ENCODE data around the gene DOK6. TPM values are rescaled to one million over a fixed set of nuclear protein-coding genes. Genes with fewer than 3 reads are reported as not detected.

Gene DOK6
- total RNA-seq, 1 experiment from 2014 or later, result 0.45 TPM

DNA sequence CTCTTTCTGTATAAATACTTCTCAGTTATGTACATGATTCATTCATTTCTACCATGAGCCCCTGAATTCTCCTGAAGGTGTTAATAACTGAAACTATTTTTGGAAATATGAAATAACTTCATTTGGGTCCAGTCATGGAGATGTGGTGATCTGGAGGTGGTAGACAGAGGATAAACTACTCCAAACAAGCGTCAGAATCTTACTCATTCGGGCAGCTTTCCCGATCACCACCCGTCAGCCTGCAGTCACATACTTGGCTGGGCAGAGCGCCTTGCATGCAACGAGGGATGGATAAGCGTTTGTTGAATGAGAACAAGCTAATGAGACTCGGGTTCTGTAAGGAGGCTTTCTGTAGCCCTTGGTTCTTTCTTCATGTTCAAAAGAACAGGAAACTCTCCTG, 324.3 kb downstream of the DOK6 start:
- DNase-seq, result no peak

DNA sequence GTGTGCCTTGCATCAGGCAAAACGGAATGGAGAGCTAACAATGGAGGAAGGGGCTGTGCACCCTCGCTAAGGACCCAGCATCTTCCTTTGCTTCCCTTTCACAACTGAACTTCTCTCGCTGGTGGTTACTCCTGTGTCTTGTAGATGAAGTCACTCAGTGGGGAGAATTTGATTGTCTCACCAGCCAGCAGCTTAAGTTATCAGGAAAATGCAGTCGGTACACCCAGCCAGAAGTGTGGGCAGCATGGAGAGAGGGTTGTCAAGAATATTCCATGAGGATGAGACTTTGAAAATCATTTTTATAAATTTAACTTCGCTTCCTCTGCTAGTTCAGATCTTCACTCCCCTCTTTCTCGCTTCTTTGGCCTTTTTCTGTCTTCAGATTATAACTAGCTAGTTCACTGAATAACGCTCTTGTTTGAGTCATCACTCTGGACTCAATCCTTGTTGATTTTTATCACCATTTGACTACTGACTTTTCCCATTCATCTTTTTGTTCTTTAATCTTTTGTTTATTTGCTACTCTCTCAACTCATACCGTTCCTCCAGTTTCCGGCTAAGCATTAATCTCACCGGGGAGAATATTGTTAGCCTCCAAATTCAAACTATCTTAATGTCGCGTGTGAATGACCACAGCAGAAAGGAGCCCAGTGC, 325.3 kb downstream of the DOK6 start:
- Histone ChIP-seq H3K27me3 (ENCODE audit: control insufficient read depth, insufficient read depth, low read length) (no peaks in the 10 kb centered on the region), H3K36me3 (replicated peaks; ENCODE audit: control insufficient read depth, insufficient read depth, low read length) (no peaks in the 10 kb centered on the region), H3K4me3 (ENCODE audit: insufficient read depth, low read depth, low read length) (no peak overlapping the region)
- no peak for DNase-seq

More for the DNA sequence above, 324.3 kb downstream of the DOK6 start:
- Histone ChIP-seq H3K27me3 (ENCODE audit: control insufficient read depth, insufficient read depth, low read length) (no peaks in the 10 kb centered on the region), H3K4me3 (ENCODE audit: insufficient read depth, low read depth, low read length) (no peak overlapping the region), H3K36me3 (replicated peaks; ENCODE audit: control insufficient read depth, insufficient read depth, low read length) (no peaks in the 10 kb centered on the region)

DNA sequence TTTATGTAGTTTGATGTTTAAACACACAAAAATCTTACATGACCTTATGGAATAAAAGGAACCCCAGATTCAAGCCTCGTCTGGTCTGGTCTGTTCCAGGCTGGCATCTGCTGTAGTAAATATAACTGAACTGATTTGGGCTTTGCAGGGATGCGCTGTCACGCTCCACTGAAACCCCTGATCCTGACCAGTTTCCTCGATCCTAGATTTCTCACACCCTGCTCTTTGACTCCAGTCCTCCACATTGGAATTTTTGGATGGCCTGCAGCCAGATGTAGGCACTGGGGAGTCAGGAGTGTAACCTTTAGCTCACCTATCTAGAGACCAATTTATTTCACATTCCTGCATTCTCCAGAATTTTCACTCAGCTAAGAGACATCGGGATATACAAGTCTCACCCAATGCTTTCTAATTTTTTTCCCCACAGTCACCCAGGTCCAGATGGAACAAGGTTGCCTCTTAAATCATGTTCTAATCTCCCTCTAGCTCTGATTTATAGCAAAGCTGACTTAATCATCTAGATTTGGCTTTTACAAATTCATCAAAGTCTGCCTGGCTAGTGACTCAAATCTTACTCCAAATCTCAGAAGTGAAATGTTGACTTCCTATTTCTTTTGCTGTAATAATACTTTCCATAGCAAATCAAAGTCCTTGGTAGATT, 327.4 kb downstream of the DOK6 start:
- Histone ChIP-seq H3K36me3 (replicated peaks; ENCODE audit: control insufficient read depth, insufficient read depth, low read length) (no peaks in the 10 kb centered on the region), H3K27me3 (ENCODE audit: control insufficient read depth, insufficient read depth, low read length) (no peaks in the 10 kb centered on the region), H3K4me3 (ENCODE audit: insufficient read depth, low read depth, low read length) (no peak overlapping the region)
- DNase-seq, result no peak

DNA sequence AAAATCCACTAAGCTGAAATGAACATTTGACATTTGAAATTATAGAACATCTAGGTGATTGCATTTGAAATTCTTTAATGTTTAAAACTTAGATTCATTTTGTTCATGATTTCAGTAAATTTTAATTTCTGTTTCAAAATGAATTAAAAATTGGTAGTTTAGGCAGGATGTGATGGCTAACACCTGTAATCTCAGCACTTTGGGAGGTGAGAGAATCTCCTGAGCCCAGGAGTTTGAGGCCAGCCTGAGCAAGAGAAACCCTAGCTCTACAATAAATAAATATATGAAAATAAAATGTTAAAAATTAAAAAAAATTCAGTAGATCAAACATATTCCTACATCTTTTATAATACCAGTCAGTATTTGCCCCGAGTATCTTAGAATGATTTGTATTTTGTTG, 330.0 kb downstream of the DOK6 start:
- no peaks in the 10 kb centered on the region for H3K36me3 ChIP-seq (replicated peaks; ENCODE audit: control insufficient read depth, insufficient read depth, low read length)
- H3K4me3 ChIP-seq (ENCODE audit: insufficient read depth, low read depth, low read length), result no peak overlapping the region
- DNase-seq, result no peak

DNA sequence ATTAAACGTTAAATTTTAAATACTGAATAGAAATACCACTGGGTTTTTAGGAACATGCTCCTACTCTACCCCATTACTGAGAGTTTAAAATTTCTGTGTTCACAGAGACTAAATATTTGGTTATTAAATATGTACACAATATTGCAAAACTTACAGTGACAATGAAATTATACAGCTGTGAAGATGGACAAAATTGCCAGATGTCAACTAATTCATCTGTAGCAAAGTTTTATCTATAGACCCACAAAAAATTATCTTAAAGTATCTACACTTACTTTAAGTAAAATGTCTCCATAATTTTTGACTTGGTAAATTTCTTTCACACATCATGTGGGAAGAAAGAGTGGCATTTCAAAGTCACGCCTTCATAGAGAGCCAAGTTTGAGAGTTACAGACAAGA, 333.8 kb downstream of the DOK6 start:
- no peak for DNase-seq
- Histone ChIP-seq H3K4me3 (ENCODE audit: insufficient read depth, low read depth, low read length) (no peak overlapping the region), H3K36me3 (replicated peaks; ENCODE audit: control insufficient read depth, insufficient read depth, low read length) (no peaks in the 10 kb centered on the region), H3K27me3 (ENCODE audit: control insufficient read depth, insufficient read depth, low read length) (no peaks in the 10 kb centered on the region)

More for the DNA sequence above, 330.0 kb downstream of the DOK6 start:
- H3K27me3 ChIP-seq (ENCODE audit: control insufficient read depth, insufficient read depth, low read length), result no peaks in the 10 kb centered on the region

DNA sequence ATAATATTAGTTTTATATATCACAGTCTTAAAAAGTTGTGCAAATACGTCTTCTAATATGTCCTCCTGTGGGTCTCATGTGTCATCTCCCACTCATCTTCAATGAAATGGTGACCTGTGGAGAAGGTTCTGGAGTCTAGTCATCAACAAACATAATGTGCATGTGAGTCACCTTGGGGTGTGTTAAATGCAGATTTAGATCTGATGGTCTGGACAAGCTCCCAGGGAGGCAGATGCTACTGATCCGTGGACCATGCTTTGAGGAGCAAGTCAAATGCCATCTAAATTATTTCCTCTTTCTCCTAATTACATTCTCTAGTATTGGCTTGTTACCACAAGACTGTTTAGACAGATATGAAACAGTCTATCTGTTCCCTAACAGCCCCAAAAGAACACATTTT, 336.0 kb downstream of the DOK6 start:
- Histone ChIP-seq H3K4me3 (ENCODE audit: insufficient read depth, low read depth, low read length) (no peak overlapping the region), H3K27me3 (ENCODE audit: control insufficient read depth, insufficient read depth, low read length) (no peaks in the 10 kb centered on the region), H3K36me3 (replicated peaks; ENCODE audit: control insufficient read depth, insufficient read depth, low read length) (no peaks in the 10 kb centered on the region)
- DNase-seq, result no peak

DNA sequence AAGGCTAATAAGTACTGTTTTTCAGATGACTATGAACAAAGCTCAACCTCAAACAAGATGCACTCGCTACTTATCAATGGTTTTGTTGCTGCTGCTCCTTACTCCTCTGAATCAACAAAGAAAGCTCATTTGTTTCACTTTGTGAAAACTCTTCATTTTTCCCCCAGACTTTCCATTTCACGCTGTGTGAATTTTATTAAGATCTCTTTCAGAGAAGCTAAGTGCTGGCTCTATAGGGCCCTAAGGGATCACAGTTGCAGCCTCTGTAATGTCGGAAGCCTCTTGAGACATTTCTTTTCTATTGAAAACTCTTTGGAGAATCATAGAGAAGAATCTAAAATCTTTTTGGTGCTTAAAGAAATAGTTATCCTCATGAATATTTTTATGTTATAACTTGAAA, 337.2 kb downstream of the DOK6 start:
- no peaks in the 10 kb centered on the region for H3K27me3 ChIP-seq (ENCODE audit: control insufficient read depth, insufficient read depth, low read length)
- no peak for DNase-seq
- H3K36me3 ChIP-seq (replicated peaks; ENCODE audit: control insufficient read depth, insufficient read depth, low read length), result no peaks in the 10 kb centered on the region

DNA sequence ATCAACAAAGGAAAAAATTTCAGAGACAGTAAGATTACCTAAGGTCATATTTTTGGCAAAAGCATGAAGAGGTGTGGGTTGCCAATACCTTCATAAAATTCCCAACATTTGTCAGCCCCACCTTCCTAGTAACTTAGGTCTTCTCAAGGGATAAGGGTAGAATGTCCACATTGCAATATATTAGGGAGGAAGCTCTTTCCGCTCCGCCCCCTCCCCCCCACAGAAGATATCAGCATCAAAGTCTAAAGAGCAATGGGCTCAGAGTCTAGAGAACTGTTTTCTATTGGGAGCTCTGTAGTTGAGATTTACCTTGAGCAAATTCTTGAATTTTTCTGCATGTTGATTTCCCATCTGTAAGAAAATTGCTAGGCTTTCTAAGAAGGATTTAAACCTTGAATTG, 346.7 kb downstream of the DOK6 start:
- no peaks in the 10 kb centered on the region for H3K36me3 ChIP-seq (replicated peaks; ENCODE audit: control insufficient read depth, insufficient read depth, low read length)
- H3K4me3 ChIP-seq (ENCODE audit: insufficient read depth, low read depth, low read length), result no peak overlapping the region
- DNase-seq, result no peak
- no peaks in the 10 kb centered on the region for H3K27me3 ChIP-seq (ENCODE audit: control insufficient read depth, insufficient read depth, low read length)

More for the DNA sequence above, 337.2 kb downstream of the DOK6 start:
- no peak overlapping the region for H3K4me3 ChIP-seq (ENCODE audit: insufficient read depth, low read depth, low read length)

DNA sequence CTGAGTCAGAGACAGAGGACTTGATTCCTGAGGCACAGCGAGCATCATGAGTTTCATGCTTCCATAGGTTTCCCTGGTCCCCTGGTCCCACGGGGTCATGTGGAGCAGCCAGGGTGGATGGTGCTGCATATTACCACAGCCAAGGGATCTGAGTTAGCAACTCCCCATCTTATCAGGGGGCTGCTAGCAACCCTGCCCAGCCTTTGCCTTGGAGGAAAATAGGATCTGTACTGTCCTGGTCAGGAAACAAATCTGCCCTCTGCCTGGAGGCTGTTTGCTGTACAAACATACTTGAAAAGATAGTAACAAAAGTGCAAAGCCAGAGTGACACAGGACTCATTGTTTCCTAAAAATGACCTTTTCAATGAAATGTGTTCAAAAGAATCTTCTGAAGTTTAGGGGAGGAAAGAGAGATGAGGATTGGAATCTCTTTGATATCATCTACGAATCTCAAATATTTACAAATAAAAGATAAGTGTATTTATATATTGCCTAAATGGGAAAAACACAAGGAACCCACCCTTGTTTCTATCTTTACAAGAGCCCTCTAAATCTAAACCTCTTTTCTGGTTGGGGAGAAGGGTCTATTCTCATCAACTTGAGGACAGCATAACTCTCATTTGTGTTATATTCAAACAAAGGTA, 352.2 kb downstream of the DOK6 start:
- no peaks in the 10 kb centered on the region for H3K36me3 ChIP-seq (replicated peaks; ENCODE audit: control insufficient read depth, insufficient read depth, low read length)
- H3K27me3 ChIP-seq (ENCODE audit: control insufficient read depth, insufficient read depth, low read length), result no peaks in the 10 kb centered on the region
- no peak overlapping the region for H3K4me3 ChIP-seq (ENCODE audit: insufficient read depth, low read depth, low read length)
- no peak for DNase-seq

DNA sequence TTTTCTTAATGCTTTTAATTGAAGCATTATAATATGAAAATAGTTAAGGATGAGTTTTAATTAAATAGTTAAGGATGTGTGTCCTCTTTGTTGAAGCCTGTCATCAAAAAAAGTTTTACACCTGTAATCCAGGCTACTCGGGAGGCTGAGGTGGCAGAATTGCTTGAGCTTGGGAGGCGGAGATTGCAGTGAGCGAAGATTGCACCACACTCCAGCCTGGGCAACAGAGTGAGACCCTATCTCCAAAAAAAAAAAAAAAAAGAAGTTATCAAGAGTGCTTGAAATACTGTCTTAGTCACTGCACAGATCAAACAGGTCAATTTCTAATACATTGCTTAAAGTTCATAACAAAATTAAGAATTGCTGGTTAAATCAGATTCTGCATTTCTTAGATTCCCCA, 353.4 kb downstream of the DOK6 start:
- Histone ChIP-seq H3K4me3 (ENCODE audit: insufficient read depth, low read depth, low read length) (no peak overlapping the region), H3K27me3 (ENCODE audit: control insufficient read depth, insufficient read depth, low read length) (no peaks in the 10 kb centered on the region), H3K36me3 (replicated peaks; ENCODE audit: control insufficient read depth, insufficient read depth, low read length) (no peaks in the 10 kb centered on the region)
- DNase-seq, result no peak

DNA sequence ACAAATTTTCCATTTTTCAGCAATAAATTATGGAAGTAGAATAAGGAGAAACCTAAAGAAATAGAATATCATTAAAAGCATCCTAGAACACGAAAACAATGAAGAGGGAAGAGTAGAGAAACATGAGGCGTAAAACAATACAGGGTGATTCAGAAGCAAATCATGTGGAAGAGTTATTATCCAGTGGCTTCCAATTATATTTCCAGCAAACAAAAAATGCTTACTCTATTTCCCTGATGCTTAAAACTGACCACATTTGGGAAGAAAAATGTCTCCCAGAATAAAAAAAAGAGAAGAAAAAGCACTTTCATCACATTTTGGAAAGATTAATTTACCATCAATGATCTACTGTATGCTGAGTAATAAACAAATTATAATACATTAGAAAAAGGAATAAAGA, 354.4 kb downstream of the DOK6 start:
- Histone ChIP-seq H3K36me3 (replicated peaks; ENCODE audit: control insufficient read depth, insufficient read depth, low read length) (no peaks in the 10 kb centered on the region), H3K27me3 (ENCODE audit: control insufficient read depth, insufficient read depth, low read length) (no peaks in the 10 kb centered on the region), H3K4me3 (ENCODE audit: insufficient read depth, low read depth, low read length) (no peak overlapping the region)
- DNase-seq, result no peak

DNA sequence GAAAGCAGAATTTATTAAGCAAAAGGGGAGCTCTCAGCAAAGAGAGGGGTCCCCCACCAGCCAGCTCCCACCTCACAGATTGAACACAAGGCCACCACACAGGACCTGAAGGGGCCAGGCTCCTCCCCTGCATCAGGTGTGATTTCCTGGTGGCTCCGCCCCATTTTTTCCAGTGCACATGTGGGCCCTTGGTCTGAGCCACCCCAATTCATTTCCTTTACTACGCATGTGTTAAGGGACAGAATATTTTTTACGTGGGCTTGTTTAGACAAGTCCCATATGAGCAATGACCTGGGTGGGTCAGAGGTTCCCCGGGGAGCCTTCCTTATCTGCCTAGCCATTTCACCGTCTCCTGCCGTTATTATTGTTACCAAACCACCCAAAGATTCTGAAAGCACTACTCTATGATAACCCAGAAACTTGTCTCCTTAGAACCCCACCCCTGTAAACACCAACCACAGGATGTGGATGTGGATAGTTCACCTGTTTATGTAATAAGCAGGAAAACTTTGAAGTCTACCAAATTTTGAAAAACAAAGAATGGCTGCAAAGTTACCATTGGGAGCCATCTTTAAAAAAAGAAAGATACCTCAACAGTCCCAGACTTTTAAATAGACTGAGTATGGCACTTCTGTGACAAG, 355.3 kb downstream of the DOK6 start:
- no peaks in the 10 kb centered on the region for H3K27me3 ChIP-seq (ENCODE audit: control insufficient read depth, insufficient read depth, low read length)
- DNase-seq, result no peak
- no peak overlapping the region for H3K4me3 ChIP-seq (ENCODE audit: insufficient read depth, low read depth, low read length)
- no peaks in the 10 kb centered on the region for H3K36me3 ChIP-seq (replicated peaks; ENCODE audit: control insufficient read depth, insufficient read depth, low read length)

DNA sequence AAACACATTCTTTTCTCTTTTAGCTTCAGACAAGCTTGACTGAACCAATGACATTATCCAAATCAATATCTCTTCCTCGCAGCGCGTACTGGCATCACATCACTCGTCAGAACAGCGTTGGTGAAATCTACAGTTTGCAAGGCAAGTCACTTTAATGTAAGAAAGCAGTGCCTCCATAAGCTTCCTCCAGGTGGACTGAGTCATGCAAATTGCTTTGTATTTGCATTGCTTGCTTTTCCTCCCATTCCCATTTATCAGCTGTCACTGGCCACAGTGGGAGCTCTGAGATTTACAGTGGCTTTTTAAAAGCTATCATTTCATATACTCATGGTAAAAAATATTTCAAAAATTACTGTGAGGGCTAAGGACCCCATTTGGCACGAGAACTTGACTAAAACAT, 357.0 kb downstream of the DOK6 start:
- no peaks in the 10 kb centered on the region for H3K36me3 ChIP-seq (replicated peaks; ENCODE audit: control insufficient read depth, insufficient read depth, low read length)
- no peak overlapping the region for H3K4me3 ChIP-seq (ENCODE audit: insufficient read depth, low read depth, low read length)
- H3K27me3 ChIP-seq (ENCODE audit: control insufficient read depth, insufficient read depth, low read length), result no peaks in the 10 kb centered on the region
- DNase-seq, result peak; percentile 7

DNA sequence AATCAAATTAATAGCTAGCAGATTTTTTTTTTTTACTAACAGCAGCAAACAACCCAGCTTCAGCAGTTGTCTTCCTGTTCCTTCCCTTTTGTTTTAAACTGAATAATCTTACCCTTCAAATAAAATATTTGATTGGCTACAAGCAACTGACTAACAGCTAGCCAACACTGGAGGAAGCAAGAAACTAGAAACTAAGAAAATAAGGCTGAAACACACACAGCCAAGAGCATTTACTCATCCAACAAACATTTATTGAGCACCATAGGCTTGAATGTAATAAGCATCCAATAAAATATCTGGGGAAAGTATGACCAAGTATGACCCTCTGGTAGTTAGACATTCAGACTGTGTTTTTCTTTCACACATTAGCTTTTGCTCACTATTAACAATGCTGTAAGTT, 357.8 kb downstream of the DOK6 start:
- no peaks in the 10 kb centered on the region for H3K36me3 ChIP-seq (replicated peaks; ENCODE audit: control insufficient read depth, insufficient read depth, low read length)
- H3K27me3 ChIP-seq (ENCODE audit: control insufficient read depth, insufficient read depth, low read length), result no peaks in the 10 kb centered on the region
- H3K4me3 ChIP-seq (ENCODE audit: insufficient read depth, low read depth, low read length), result no peak overlapping the region
- DNase-seq, result no peak

DNA sequence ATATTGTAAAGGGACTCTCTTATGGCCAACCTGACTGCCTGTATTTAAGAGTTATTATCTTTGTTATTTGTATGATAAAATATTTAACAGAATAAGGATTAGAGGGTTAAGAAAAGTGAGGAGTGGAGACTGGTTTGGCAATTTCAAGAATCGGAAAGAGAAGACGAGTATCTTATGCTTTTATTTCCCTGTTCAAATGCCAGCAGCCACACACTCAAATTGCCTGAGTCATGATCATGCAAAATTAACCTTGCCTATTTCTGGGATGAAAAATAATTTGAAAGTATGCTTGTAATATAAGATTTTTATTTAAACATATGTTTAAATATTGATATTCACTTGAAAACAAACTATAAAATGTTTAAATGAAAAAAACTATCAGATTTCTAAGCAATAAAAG, 358.4 kb downstream of the DOK6 start:
- H3K27me3 ChIP-seq (ENCODE audit: control insufficient read depth, insufficient read depth, low read length), result no peaks in the 10 kb centered on the region
- no peak overlapping the region for H3K4me3 ChIP-seq (ENCODE audit: insufficient read depth, low read depth, low read length)
- H3K36me3 ChIP-seq (replicated peaks; ENCODE audit: control insufficient read depth, insufficient read depth, low read length), result no peaks in the 10 kb centered on the region
- no peak for DNase-seq
